PC-3 (cell line): ENCODE measurements around the gene CSNK1E. TPM values are rescaled to one million over a fixed set of nuclear protein-coding genes. Genes with fewer than 3 reads are reported as not detected.

Experiments used
- ATAC-seq: fragments of 200-7000 bp; cut with Tn5 transposase; 2 replicates; pipeline ENCODE4 v1.9.1; 2020; ENCODE audit warnings: mild to moderate bottlenecking, moderate library complexity
- BruUV-seq: library from RNA; stranded (reverse); fragments of 400-500 nt; replicated peaks from 2 replicates; lab custom pipeline; 2021; lab: Mats Ljungman, UMichigan
- CTCF ChIA-PET: fragments of 300-600 bp; sonication (Branson Sonifier 250); formaldehyde crosslinking; loops from one replicate; lab custom pipeline; 2022; ENCODE audit warnings: antibody characterized with exemption; lab: Charles Lee
- POLR2A ChIA-PET: fragments of 300-600 bp; sonication (Branson Sonifier 250); formaldehyde crosslinking; loops from one replicate; lab custom pipeline; 2022; ENCODE audit warnings: antibody characterized with exemption; ENCODE audit not compliant: unreplicated experiment; lab: Charles Lee
- DNase-seq: peaks from one replicate; pipeline ENCODE4 v3.0.0-alpha.2; 2015
- H2AFZ ChIP-seq: fragments of 300-600 bp; sonication (generic); 2 replicates; pipeline ENCODE4 v1.6.0; 2016; ENCODE audit warnings: antibody characterized with exemption, low read length
- H3F3A ChIP-seq: fragments of 300-600 bp; sonication (generic); one replicate; pipeline ENCODE4 v1.6.0; 2017; ENCODE audit warnings: antibody characterized with exemption, low read length, control low read depth, mild to moderate bottlenecking; ENCODE audit not compliant: unreplicated experiment
- H3K27ac ChIP-seq: fragments of 300-600 bp; sonication (generic); 2 replicates; pipeline ENCODE4 v1.5.1; 2016; ENCODE audit warnings: mild to moderate bottlenecking, low read length
- H3K27me3 ChIP-seq: fragments of 300-600 bp; sonication (generic); 2 replicates; pipeline ENCODE4 v1.6.1; 2016; ENCODE audit warnings: low read length, mixed read lengths
- H3K36me3 ChIP-seq: fragments of 300-600 bp; sonication (generic); 2 replicates; pipeline ENCODE4 v1.6.1; 2016; ENCODE audit warnings: low read depth, mixed run types, low read length, mixed read lengths
- H3K4me1 ChIP-seq: fragments of 300-600 bp; sonication (generic); 2 replicates; pipeline ENCODE4 v1.5.1; 2016; ENCODE audit warnings: low read length; ENCODE audit not compliant: insufficient read depth
- H3K4me2 ChIP-seq: fragments of 300-600 bp; sonication (generic); 2 replicates; pipeline ENCODE4 v1.6.0; 2016; ENCODE audit warnings: low read length
- H3K4me3 ChIP-seq: fragments of 300-600 bp; sonication (generic); 2 replicates; pipeline ENCODE4 v1.5.1; 2016; ENCODE audit warnings: mild to moderate bottlenecking, low read length, mixed read lengths
- H3K79me2 ChIP-seq: fragments of 300-600 bp; sonication (generic); 2 replicates; pipeline ENCODE4 v1.6.1; 2017; ENCODE audit warnings: low read length, mixed read lengths
- H3K9ac ChIP-seq: fragments of 300-600 bp; sonication (generic); 2 replicates; pipeline ENCODE4 v1.6.0; 2016; ENCODE audit warnings: mild to moderate bottlenecking, low read length
- H3K9me2 ChIP-seq: fragments of 300-600 bp; sonication (generic); replicated peaks from 2 replicates; pipeline ENCODE4 v1.6.1; 2016; ENCODE audit warnings: mixed run types, low read length, mixed read lengths
- H3K9me3 ChIP-seq: fragments of 300-600 bp; sonication (generic); 2 replicates; pipeline ENCODE4 v1.6.1; 2016; ENCODE audit warnings: low read length, mixed read lengths
- H4K20me1 ChIP-seq: fragments of 300-600 bp; sonication (generic); 2 replicates; pipeline ENCODE4 v1.6.1; 2016; ENCODE audit warnings: low read length, mixed read lengths
- EZH2 ChIP-seq: fragments of 300-600 bp; sonication (generic); IDR thresholded peaks from one replicate; pipeline ENCODE4 v1.6.1; 2017; ENCODE audit warnings: antibody characterized with exemption, mild to moderate bottlenecking, low read length; ENCODE audit not compliant: unreplicated experiment
- EZH2phosphoT487 ChIP-seq: fragments of 300-600 bp; sonication (generic); IDR thresholded peaks from 2 replicates; pipeline ENCODE4 v1.6.1; 2018; ENCODE audit warnings: mild to moderate bottlenecking, antibody characterized with exemption, low read length, borderline replicate concordance
- intact Hi-C: fragments of 100-400 bp; cut with micrococcal nuclease; formaldehyde crosslinking; loops from 2 replicates; pipeline ENCODE4 v1.9.0; 2023
- total RNA-seq: library from RNA; depleted of rRNA; stranded (reverse); fragments of >200 nt; gene quantifications from 2 replicates; pipeline ENCODE4 v1.2.3, GENCODE V29; 2014
- TF ChIP-seq, protein P1 (sequence below): fragments of 300-600 bp; sonication (generic); conservative IDR thresholded peaks from 2 replicates; pipeline ENCODE4 v1.5.1; 2017; ENCODE audit warnings: antibody characterized with exemption, low read depth, mild to moderate bottlenecking, low read length

The CSNK1E gene
- total RNA-seq, 1 experiment from 2014 or later = 147 TPM

GRCh38 chr22:38286915-38287669, 30.1 kb downstream of the CSNK1E start:
- DNase-seq (no peak), ATAC-seq (no peak)
- no peaks in the 10 kb centered on the region for H4K20me1 ChIP-seq
- H2AFZ ChIP-seq = no peak overlapping the region
- no peak overlapping the region for H3K9ac ChIP-seq
- H3K36me3 ChIP-seq = no peaks in the 10 kb centered on the region
- no peaks in the 10 kb centered on the region for H3K9me3 ChIP-seq
- no peak overlapping the region for H3K27ac ChIP-seq
- no peak overlapping the region for H3K4me2 ChIP-seq
- H3K4me1 ChIP-seq = peaks cover 12% of the 10 kb centered on the region; the same call in 1 of the 2 replicates
- TF ChIP-seq EZH2 (no peak), EZH2phosphoT487 (no peak)
- TF ChIP-seq, protein P1, sequence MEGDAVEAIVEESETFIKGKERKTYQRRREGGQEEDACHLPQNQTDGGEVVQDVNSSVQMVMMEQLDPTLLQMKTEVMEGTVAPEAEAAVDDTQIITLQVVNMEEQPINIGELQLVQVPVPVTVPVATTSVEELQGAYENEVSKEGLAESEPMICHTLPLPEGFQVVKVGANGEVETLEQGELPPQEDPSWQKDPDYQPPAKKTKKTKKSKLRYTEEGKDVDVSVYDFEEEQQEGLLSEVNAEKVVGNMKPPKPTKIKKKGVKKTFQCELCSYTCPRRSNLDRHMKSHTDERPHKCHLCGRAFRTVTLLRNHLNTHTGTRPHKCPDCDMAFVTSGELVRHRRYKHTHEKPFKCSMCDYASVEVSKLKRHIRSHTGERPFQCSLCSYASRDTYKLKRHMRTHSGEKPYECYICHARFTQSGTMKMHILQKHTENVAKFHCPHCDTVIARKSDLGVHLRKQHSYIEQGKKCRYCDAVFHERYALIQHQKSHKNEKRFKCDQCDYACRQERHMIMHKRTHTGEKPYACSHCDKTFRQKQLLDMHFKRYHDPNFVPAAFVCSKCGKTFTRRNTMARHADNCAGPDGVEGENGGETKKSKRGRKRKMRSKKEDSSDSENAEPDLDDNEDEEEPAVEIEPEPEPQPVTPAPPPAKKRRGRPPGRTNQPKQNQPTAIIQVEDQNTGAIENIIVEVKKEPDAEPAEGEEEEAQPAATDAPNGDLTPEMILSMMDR = no peak
- no peaks in the 10 kb centered on the region for H3F3A ChIP-seq
- ChIA-PET CTCF (no interaction called here), POLR2A (no interaction called here)
- H3K4me3 ChIP-seq = no peak overlapping the region
- H3K9me2 ChIP-seq = no peaks in the 10 kb centered on the region
- no peaks in the 10 kb centered on the region for H3K27me3 ChIP-seq
- intact Hi-C loops = no loop called here
- no TSS peak for BruUV-seq
- no peaks in the 10 kb centered on the region for H3K79me2 ChIP-seq

DNA sequence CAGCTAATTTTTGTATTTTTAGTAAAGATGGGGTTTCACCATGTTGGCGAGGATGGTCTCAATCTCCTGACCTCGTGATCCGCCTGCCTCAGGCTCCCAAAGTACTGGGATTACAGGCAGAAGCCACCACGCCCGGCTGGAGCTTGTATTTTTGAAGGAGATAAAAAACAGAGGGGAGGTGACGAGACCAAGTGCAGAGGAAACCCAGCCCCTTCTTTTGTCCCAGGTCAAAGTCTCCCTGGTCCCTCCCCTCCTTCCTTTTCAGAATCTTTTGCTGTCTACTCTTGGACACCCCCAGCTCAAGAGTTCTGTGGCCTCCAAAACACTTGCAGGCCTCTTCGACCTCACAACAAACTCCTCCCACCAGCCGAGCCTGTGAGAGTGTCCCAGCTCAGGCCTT, 32.2 kb downstream of the CSNK1E start:
- CTCF ChIA-PET = no interaction called here
- ATAC-seq = no peak
- Histone ChIP-seq H3K79me2 (no peaks in the 10 kb centered on the region), H3K9ac (no peak overlapping the region), H3K9me2 (no peaks in the 10 kb centered on the region), H3K4me2 (no peak overlapping the region), H3K4me3 (no peak overlapping the region), H3K4me1 (peaks cover 12% of the 10 kb centered on the region; the same call in 1 of the 2 replicates), H3K9me3 (no peaks in the 10 kb centered on the region), H3K27me3 (no peaks in the 10 kb centered on the region), H3K36me3 (no peaks in the 10 kb centered on the region), H4K20me1 (no peaks in the 10 kb centered on the region), H3K27ac (no peak overlapping the region), H2AFZ (no peak overlapping the region), H3F3A (no peaks in the 10 kb centered on the region)
- intact Hi-C loops = no loop called here
- POLR2A ChIA-PET = no interaction called here
- no TSS peak for BruUV-seq
- no peak for TF ChIP-seq EZH2
- TF ChIP-seq EZH2phosphoT487 = no peak
- TF ChIP-seq, protein P1 = no peak
- DNase-seq = no peak

GRCh38 chr22:38284042-38284402, 33.2 kb downstream of the CSNK1E start:
- CTCF ChIA-PET = no interaction called here
- H3K9ac ChIP-seq = no peak overlapping the region
- H3K36me3 ChIP-seq = no peaks in the 10 kb centered on the region
- no peak overlapping the region for H3K4me3 ChIP-seq
- no peaks in the 10 kb centered on the region for H3K79me2 ChIP-seq
- no peaks in the 10 kb centered on the region for H3K9me3 ChIP-seq
- TF ChIP-seq EZH2phosphoT487 = no peak
- TF ChIP-seq, protein P1 = no peak
- TF ChIP-seq EZH2 = no peak
- intact Hi-C loops = no loop called here
- no peak overlapping the region for H3K27ac ChIP-seq
- no peaks in the 10 kb centered on the region for H3K27me3 ChIP-seq
- BruUV-seq = no TSS peak
- no peaks in the 10 kb centered on the region for H4K20me1 ChIP-seq
- no peaks in the 10 kb centered on the region for H3K9me2 ChIP-seq
- H3F3A ChIP-seq = no peaks in the 10 kb centered on the region
- DNase-seq (no peak), ATAC-seq (no peak)
- no peak overlapping the region for H2AFZ ChIP-seq
- POLR2A ChIA-PET = no interaction called here
- H3K4me1 ChIP-seq = peaks cover 12% of the 10 kb centered on the region; the same call in 1 of the 2 replicates
- no peak overlapping the region for H3K4me2 ChIP-seq
